GM23338 (cell line): ENCODE results near the gene TTC22. TPM values are rescaled to one million over a fixed set of nuclear protein-coding genes. Genes with fewer than 3 reads are reported as not detected.

Source experiments
- ATAC-seq: fragments of 200-7000 bp; cut with Tn5 transposase; 3 replicates; pipeline ENCODE4 v1.9.1; 2020
- DNase-seq: peaks from one replicate; pipeline ENCODE4 v3.0.0-alpha.2; 2015; ENCODE audit warnings: low spot score
- H2AFZ ChIP-seq: fragments of 200-600 bp; sonication (generic); 2 replicates; pipeline ENCODE4 v1.8.0; 2016; ENCODE audit warnings: antibody characterized with exemption, mild to moderate bottlenecking, moderate library complexity
- H3F3A ChIP-seq: fragments of 200-600 bp; sonication (generic); replicated peaks from 2 replicates; pipeline ENCODE4 v1.8.0; 2017; ENCODE audit warnings: antibody characterized with exemption, mixed run types, low read depth
- H3K27ac ChIP-seq: fragments of 200-600 bp; sonication (generic); 2 replicates; pipeline ENCODE4 v1.6.1; 2016; ENCODE audit warnings: low read depth
- H3K27me3 ChIP-seq: fragments of 200-600 bp; sonication (generic); 2 replicates; pipeline ENCODE4 v1.8.0; 2016; ENCODE audit warnings: mild to moderate bottlenecking, mixed run types, moderate library complexity; ENCODE audit not compliant: insufficient read depth
- H3K36me3 ChIP-seq: fragments of 200-600 bp; sonication (generic); 2 replicates; pipeline ENCODE4 v1.8.0; 2016; ENCODE audit warnings: mild to moderate bottlenecking; ENCODE audit not compliant: insufficient read depth
- H3K4me1 ChIP-seq: fragments of 200-600 bp; sonication (generic); 2 replicates; pipeline ENCODE4 v1.8.0; 2016; ENCODE audit warnings: mild to moderate bottlenecking, moderate library complexity; ENCODE audit not compliant: insufficient read depth
- H3K4me2 ChIP-seq: fragments of 200-600 bp; sonication (generic); 2 replicates; pipeline ENCODE4 v1.7.1; 2017; ENCODE audit warnings: mixed run types
- H3K4me3 ChIP-seq: fragments of 200-600 bp; sonication (generic); 2 replicates; pipeline ENCODE4 v1.6.1; 2016; ENCODE audit warnings: mixed run types
- H3K79me2 ChIP-seq: fragments of 200-600 bp; sonication (generic); replicated peaks from 2 replicates; pipeline ENCODE4 v1.8.0; 2017; ENCODE audit warnings: mild to moderate bottlenecking; ENCODE audit not compliant: insufficient read depth
- H3K9me2 ChIP-seq: fragments of 200-600 bp; sonication (generic); 2 replicates; pipeline ENCODE4 v1.8.0; 2017; ENCODE audit not compliant: insufficient read depth
- H4K20me1 ChIP-seq: fragments of 200-600 bp; sonication (generic); replicated peaks from 2 replicates; pipeline ENCODE4 v1.8.0; 2017; ENCODE audit warnings: mild to moderate bottlenecking; ENCODE audit not compliant: insufficient read depth
- H3K27ac Mint-ChIP-seq: 2 replicates; pipeline ENCODE4 v1.8.0; 2020; ENCODE audit warnings: inconsistent platforms, mild to moderate bottlenecking, moderate library complexity, mixed read lengths
- H3K27me3 Mint-ChIP-seq: 3 replicates; pipeline ENCODE4 v1.8.0; 2022; ENCODE audit warnings: low read depth, mild to moderate bottlenecking, moderate library complexity, mixed read lengths, inconsistent platforms; ENCODE audit not compliant: insufficient read depth, poor library complexity
- H3K36me3 Mint-ChIP-seq: 3 replicates; pipeline ENCODE4 v1.8.0; 2021; ENCODE audit warnings: low read depth, mild to moderate bottlenecking, inconsistent platforms, moderate library complexity, mixed read lengths
- H3K4me1 Mint-ChIP-seq: 3 replicates; pipeline ENCODE4 v1.8.0; 2020; ENCODE audit warnings: mild to moderate bottlenecking, inconsistent platforms, mixed read lengths
- H3K4me3 Mint-ChIP-seq: 3 replicates; pipeline ENCODE4 v1.8.0; 2021; ENCODE audit warnings: moderate library complexity, mild to moderate bottlenecking, inconsistent platforms, mixed read lengths
- H3K9me3 Mint-ChIP-seq: 3 replicates; pipeline ENCODE4 v1.8.0; 2020; ENCODE audit warnings: moderate library complexity, mild to moderate bottlenecking, inconsistent platforms, mixed read lengths
- CREB1 ChIP-seq: fragments of 250-450 bp; sonication (Bioruptor Pico); IDR thresholded peaks from 2 replicates; pipeline ENCODE4 v1.5.0; 2020; ENCODE audit warnings: low read depth, mild to moderate bottlenecking, moderate library complexity
- EZH2 ChIP-seq: fragments of 200-600 bp; sonication (generic); IDR thresholded peaks from one replicate; pipeline ENCODE4 v1.8.0; 2017; ENCODE audit warnings: antibody characterized with exemption, mild to moderate bottlenecking, low read depth; ENCODE audit not compliant: unreplicated experiment
- EZH2phosphoT487 ChIP-seq: fragments of 200-600 bp; sonication (generic); IDR thresholded peaks from one replicate; pipeline ENCODE4 v1.8.1; 2018; ENCODE audit warnings: antibody characterized with exemption; ENCODE audit not compliant: unreplicated experiment
- JUNB ChIP-seq: IDR thresholded peaks from one replicate; pipeline ENCODE4 v1.6.1; 2016; ENCODE audit warnings: antibody characterized with exemption; ENCODE audit not compliant: unreplicated experiment
- NANOG ChIP-seq: IDR thresholded peaks from 2 replicates; pipeline ENCODE4 v1.6.1; 2016; ENCODE audit warnings: antibody characterized with exemption, borderline replicate concordance
- POLR2AphosphoS5 ChIP-seq: IDR thresholded peaks from 2 replicates; pipeline ENCODE4 v1.6.1; 2016; ENCODE audit warnings: antibody characterized with exemption, low read depth
- STAT1 ChIP-seq: IDR thresholded peaks from one replicate; pipeline ENCODE4 v1.6.1; 2016; ENCODE audit warnings: antibody characterized with exemption; ENCODE audit not compliant: unreplicated experiment
- ZNF114 ChIP-seq: fragments of 250-450 bp; sonication (Bioruptor Pico); IDR thresholded peaks from 2 replicates; pipeline ENCODE4 v1.5.0; 2020; ENCODE audit warnings: mild to moderate bottlenecking, moderate library complexity
- ZNF331 ChIP-seq: fragments of 250-450 bp; sonication (Bioruptor Pico); IDR thresholded peaks from 2 replicates; pipeline ENCODE4 v1.5.0; 2020; ENCODE audit warnings: low read depth, mild to moderate bottlenecking, moderate library complexity
- polyA plus RNA-seq: library from polyadenylated mRNA; unstranded; fragments of >200 nt; fragmentation: Nextera tagmentation; extraction: Ambion mirVana; gene quantifications from 2 replicates; pipeline ENCODE4 v1.2.1, GENCODE V29; 2016
- total RNA-seq: library from RNA; depleted of rRNA; stranded (reverse); fragments of >200 nt; shearing (Covaris generic); gene quantifications from 2 replicates; pipeline ENCODE4 v1.2.3, GENCODE V29; 2014
- TF ChIP-seq, protein P1 (sequence below): IDR thresholded peaks from one replicate; pipeline ENCODE4 v1.6.1; 2018; ENCODE audit warnings: antibody characterized with exemption; ENCODE audit not compliant: unreplicated experiment
- TF ChIP-seq, protein P2 (sequence below), 2 experiments: fragments of 200-600 bp in 1 of 2; sonication (generic) in 1 of 2; conservative IDR thresholded peaks; 2 replicates each; pipeline versions ENCODE4 v1.5.1 to v1.6.1; 2016 to 2017; ENCODE audit warnings: antibody characterized with exemption in 2 of 2, low read depth in 2 of 2, mild to moderate bottlenecking in 2 of 2, moderate library complexity in 1 of 2
- TF ChIP-seq, protein P3 (sequence below): IDR thresholded peaks from 2 replicates; pipeline ENCODE4 v1.6.1; 2016; ENCODE audit warnings: antibody characterized with exemption
- TF ChIP-seq, protein P4 (sequence below): fragments of 250-450 bp; sonication (Bioruptor Pico); IDR thresholded peaks from 2 replicates; pipeline ENCODE4 v1.5.0; 2020; ENCODE audit warnings: mild to moderate bottlenecking, moderate library complexity

TTC22 gene
- total and polyA plus RNA-seq, 2 experiments from 2014 or later = 1.2 to 2.5 TPM

DNA sequence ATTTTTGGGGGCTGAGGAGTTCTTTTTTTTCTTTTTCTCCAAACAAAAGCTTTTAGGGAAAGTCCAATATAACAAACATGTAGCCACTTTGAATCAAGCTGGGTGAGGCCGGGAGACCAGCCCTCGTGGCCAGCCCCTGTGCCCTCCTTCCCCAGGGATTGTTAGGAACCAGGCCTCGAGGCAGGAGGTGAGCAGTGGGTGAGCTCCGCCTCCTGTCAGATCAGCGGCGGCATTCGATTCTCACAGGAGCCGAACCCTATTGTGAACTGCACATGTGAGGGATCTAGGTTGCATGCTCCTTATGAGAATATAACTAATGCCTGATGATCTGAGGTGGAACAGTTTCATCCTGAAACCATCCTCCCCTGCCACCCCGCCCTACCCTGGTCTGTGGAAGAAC is 41.8 kb upstream of the TTC22 start:
- Histone ChIP-seq H3K27ac (no peak overlapping the region), H2AFZ (no peak overlapping the region), H4K20me1 (no peaks in the 10 kb centered on the region; the same call in 1 of the 2 replicates), H3F3A (0 out of 2 replicates have a peak, but pooled peaks cover 4% of the 10 kb centered on the region), H3K4me3 (no peak overlapping the region), H3K4me1 (no peaks in the 10 kb centered on the region), H3K36me3 (no peaks in the 10 kb centered on the region), H3K4me2 (no peak overlapping the region), H3K79me2 (no peaks in the 10 kb centered on the region), H3K9me2 (no peaks in the 10 kb centered on the region), H3K27me3 (no peaks in the 10 kb centered on the region)
- Mint-ChIP-seq H3K36me3 (peaks cover under 1% of the 10 kb centered on the region; the same call in 2 of the 3 replicates), H3K27ac (no peak overlapping the region), H3K9me3 (no peaks in the 10 kb centered on the region), H3K4me3 (no peak overlapping the region), H3K4me1 (no peaks in the 10 kb centered on the region), H3K27me3 (no peaks in the 10 kb centered on the region)
- DNase-seq (no peak), ATAC-seq (no peak)
- TF ChIP-seq STAT1 (no peak), POLR2AphosphoS5 (no peak), EZH2 (no peak), EZH2phosphoT487 (no peak), CREB1 (CRISPR knock-in tag) (no peak), ZNF114 (CRISPR knock-in tag) (no peak), JUNB (no peak), ZNF331 (CRISPR knock-in tag) (no peak), NANOG (no peak)
- TF ChIP-seq, protein P1, sequence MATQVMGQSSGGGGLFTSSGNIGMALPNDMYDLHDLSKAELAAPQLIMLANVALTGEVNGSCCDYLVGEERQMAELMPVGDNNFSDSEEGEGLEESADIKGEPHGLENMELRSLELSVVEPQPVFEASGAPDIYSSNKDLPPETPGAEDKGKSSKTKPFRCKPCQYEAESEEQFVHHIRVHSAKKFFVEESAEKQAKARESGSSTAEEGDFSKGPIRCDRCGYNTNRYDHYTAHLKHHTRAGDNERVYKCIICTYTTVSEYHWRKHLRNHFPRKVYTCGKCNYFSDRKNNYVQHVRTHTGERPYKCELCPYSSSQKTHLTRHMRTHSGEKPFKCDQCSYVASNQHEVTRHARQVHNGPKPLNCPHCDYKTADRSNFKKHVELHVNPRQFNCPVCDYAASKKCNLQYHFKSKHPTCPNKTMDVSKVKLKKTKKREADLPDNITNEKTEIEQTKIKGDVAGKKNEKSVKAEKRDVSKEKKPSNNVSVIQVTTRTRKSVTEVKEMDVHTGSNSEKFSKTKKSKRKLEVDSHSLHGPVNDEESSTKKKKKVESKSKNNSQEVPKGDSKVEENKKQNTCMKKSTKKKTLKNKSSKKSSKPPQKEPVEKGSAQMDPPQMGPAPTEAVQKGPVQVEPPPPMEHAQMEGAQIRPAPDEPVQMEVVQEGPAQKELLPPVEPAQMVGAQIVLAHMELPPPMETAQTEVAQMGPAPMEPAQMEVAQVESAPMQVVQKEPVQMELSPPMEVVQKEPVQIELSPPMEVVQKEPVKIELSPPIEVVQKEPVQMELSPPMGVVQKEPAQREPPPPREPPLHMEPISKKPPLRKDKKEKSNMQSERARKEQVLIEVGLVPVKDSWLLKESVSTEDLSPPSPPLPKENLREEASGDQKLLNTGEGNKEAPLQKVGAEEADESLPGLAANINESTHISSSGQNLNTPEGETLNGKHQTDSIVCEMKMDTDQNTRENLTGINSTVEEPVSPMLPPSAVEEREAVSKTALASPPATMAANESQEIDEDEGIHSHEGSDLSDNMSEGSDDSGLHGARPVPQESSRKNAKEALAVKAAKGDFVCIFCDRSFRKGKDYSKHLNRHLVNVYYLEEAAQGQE = no peak
- TF ChIP-seq, protein P2, sequence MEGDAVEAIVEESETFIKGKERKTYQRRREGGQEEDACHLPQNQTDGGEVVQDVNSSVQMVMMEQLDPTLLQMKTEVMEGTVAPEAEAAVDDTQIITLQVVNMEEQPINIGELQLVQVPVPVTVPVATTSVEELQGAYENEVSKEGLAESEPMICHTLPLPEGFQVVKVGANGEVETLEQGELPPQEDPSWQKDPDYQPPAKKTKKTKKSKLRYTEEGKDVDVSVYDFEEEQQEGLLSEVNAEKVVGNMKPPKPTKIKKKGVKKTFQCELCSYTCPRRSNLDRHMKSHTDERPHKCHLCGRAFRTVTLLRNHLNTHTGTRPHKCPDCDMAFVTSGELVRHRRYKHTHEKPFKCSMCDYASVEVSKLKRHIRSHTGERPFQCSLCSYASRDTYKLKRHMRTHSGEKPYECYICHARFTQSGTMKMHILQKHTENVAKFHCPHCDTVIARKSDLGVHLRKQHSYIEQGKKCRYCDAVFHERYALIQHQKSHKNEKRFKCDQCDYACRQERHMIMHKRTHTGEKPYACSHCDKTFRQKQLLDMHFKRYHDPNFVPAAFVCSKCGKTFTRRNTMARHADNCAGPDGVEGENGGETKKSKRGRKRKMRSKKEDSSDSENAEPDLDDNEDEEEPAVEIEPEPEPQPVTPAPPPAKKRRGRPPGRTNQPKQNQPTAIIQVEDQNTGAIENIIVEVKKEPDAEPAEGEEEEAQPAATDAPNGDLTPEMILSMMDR (conservative IDR thresholded peaks at IDR 0.05; ENCODE audit: low read depth in 2 of 2) = no peak
- TF ChIP-seq, protein P3, sequence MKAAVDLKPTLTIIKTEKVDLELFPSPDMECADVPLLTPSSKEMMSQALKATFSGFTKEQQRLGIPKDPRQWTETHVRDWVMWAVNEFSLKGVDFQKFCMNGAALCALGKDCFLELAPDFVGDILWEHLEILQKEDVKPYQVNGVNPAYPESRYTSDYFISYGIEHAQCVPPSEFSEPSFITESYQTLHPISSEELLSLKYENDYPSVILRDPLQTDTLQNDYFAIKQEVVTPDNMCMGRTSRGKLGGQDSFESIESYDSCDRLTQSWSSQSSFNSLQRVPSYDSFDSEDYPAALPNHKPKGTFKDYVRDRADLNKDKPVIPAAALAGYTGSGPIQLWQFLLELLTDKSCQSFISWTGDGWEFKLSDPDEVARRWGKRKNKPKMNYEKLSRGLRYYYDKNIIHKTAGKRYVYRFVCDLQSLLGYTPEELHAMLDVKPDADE = no peak
- TF ChIP-seq, protein P4, sequence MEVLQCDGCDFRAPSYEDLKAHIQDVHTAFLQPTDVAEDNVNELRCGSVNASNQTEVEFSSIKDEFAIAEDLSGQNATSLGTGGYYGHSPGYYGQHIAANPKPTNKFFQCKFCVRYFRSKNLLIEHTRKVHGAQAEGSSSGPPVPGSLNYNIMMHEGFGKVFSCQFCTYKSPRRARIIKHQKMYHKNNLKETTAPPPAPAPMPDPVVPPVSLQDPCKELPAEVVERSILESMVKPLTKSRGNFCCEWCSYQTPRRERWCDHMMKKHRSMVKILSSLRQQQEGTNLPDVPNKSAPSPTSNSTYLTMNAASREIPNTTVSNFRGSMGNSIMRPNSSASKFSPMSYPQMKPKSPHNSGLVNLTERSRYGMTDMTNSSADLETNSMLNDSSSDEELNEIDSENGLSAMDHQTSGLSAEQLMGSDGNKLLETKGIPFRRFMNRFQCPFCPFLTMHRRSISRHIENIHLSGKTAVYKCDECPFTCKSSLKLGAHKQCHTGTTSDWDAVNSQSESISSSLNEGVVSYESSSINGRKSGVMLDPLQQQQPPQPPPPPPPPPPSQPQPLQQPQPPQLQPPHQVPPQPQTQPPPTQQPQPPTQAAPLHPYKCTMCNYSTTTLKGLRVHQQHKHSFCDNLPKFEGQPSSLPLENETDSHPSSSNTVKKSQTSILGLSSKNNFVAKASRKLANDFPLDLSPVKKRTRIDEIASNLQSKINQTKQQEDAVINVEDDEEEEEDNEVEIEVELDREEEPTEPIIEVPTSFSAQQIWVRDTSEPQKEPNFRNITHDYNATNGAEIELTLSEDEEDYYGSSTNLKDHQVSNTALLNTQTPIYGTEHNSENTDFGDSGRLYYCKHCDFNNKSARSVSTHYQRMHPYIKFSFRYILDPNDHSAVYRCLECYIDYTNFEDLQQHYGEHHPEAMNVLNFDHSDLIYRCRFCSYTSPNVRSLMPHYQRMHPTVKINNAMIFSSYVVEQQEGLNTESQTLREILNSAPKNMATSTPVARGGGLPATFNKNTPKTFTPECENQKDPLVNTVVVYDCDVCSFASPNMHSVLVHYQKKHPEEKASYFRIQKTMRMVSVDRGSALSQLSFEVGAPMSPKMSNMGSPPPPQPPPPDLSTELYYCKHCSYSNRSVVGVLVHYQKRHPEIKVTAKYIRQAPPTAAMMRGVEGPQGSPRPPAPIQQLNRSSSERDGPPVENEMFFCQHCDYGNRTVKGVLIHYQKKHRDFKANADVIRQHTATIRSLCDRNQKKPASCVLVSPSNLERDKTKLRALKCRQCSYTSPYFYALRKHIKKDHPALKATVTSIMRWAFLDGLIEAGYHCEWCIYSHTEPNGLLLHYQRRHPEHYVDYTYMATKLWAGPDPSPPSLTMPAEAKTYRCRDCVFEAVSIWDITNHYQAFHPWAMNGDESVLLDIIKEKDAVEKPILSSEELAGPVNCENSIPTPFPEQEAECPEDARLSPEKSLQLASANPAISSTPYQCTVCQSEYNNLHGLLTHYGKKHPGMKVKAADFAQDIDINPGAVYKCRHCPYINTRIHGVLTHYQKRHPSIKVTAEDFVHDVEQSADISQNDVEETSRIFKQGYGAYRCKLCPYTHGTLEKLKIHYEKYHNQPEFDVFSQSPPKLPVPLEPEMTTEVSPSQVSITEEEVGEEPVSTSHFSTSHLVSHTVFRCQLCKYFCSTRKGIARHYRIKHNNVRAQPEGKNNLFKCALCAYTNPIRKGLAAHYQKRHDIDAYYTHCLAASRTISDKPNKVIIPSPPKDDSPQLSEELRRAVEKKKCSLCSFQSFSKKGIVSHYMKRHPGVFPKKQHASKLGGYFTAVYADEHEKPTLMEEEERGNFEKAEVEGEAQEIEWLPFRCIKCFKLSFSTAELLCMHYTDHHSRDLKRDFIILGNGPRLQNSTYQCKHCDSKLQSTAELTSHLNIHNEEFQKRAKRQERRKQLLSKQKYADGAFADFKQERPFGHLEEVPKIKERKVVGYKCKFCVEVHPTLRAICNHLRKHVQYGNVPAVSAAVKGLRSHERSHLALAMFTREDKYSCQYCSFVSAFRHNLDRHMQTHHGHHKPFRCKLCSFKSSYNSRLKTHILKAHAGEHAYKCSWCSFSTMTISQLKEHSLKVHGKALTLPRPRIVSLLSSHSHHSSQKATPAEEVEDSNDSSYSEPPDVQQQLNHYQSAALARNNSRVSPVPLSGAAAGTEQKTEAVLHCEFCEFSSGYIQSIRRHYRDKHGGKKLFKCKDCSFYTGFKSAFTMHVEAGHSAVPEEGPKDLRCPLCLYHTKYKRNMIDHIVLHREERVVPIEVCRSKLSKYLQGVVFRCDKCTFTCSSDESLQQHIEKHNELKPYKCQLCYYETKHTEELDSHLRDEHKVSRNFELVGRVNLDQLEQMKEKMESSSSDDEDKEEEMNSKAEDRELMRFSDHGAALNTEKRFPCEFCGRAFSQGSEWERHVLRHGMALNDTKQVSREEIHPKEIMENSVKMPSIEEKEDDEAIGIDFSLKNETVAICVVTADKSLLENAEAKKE (CRISPR knock-in tag) = no peak
